22Rv1 (cell line): Measurements from ENCODE around the gene AMZ1.

Experiments
- CTCF ChIP-seq: fragments of 450-650 bp; IDR thresholded peaks from 2 replicates; pipeline ENCODE4 v1.5.1; 2017; ENCODE audit warnings: mild to moderate bottlenecking
- ZFX ChIP-seq: fragments of 450-650 bp; IDR thresholded peaks from 2 replicates; pipeline ENCODE4 v1.6.1; 2017; ENCODE audit warnings: antibody characterized with exemption, borderline replicate concordance

GRCh38 chr7:2691011-2691707 is 3.2 kb downstream of the AMZ1 start:
- no peak for TF ChIP-seq CTCF
- no peak for TF ChIP-seq ZFX
